PC-9 (cell line): ENCODE results near the gene DNAJC16. TPM values are rescaled to one million over a fixed set of nuclear protein-coding genes. Genes with fewer than 3 reads are reported as not detected.

Experiments used
- BruUV-seq: library from RNA; stranded (reverse); fragments of 400-500 nt; replicated peaks from 2 replicates; lab custom pipeline; 2021; lab: Mats Ljungman, UMichigan
- CTCF ChIA-PET: fragments of 300-600 bp; sonication (Branson Sonifier 250); formaldehyde crosslinking; loops from one replicate; lab custom pipeline; 2022; ENCODE audit warnings: antibody characterized with exemption; lab: Charles Lee
- POLR2A ChIA-PET: fragments of 300-600 bp; sonication (Branson Sonifier 250); formaldehyde crosslinking; loops from one replicate; lab custom pipeline; 2022; ENCODE audit warnings: antibody characterized with exemption; ENCODE audit not compliant: unreplicated experiment; lab: Charles Lee
- DNase-seq, 2 experiments: peaks; one replicate each; pipeline versions ENCODE4 v3.0.0 to v3.0.0-alpha.2; 2015 to 2022; ENCODE audit warnings: mixed read lengths in 1 of 2
- H2AFZ ChIP-seq: fragments of 200-600 bp; sonication (generic); 2 replicates; pipeline ENCODE4 v1.8.1; 2017; ENCODE audit warnings: antibody characterized with exemption
- H3F3A ChIP-seq: fragments of 200-600 bp; sonication (generic); 2 replicates; pipeline ENCODE4 v1.8.1; 2017; ENCODE audit warnings: antibody characterized with exemption, mild to moderate bottlenecking, low read depth; ENCODE audit not compliant: insufficient read depth
- H3K27ac ChIP-seq: fragments of 200-600 bp; sonication (generic); 2 replicates; pipeline ENCODE4 v1.6.1; 2016; ENCODE audit warnings: mixed run types
- H3K27me3 ChIP-seq: fragments of 200-600 bp; sonication (generic); 2 replicates; pipeline ENCODE4 v1.6.1; 2016; ENCODE audit warnings: low read depth, mixed run types; ENCODE audit not compliant: insufficient read depth
- H3K36me3 ChIP-seq: fragments of 200-600 bp; sonication (generic); 2 replicates; pipeline ENCODE4 v1.6.1; 2016; ENCODE audit warnings: low read depth, mixed run types
- H3K4me1 ChIP-seq: fragments of 200-600 bp; sonication (generic); replicated peaks from 2 replicates; pipeline ENCODE4 v1.6.1; 2016; ENCODE audit warnings: mixed run types; ENCODE audit not compliant: insufficient read depth
- H3K4me2 ChIP-seq: fragments of 200-600 bp; sonication (generic); 2 replicates; pipeline ENCODE4 v1.6.1; 2017; ENCODE audit warnings: mixed run types
- H3K4me3 ChIP-seq: fragments of 200-600 bp; sonication (generic); 2 replicates; pipeline ENCODE4 v1.6.1; 2016; ENCODE audit warnings: mixed run types
- H3K79me2 ChIP-seq: fragments of 200-600 bp; sonication (generic); 2 replicates; pipeline ENCODE4 v1.6.1; 2017; ENCODE audit warnings: low read depth, mixed run types
- H3K9me2 ChIP-seq: fragments of 200-600 bp; sonication (generic); 2 replicates; pipeline ENCODE4 v1.8.1; 2017; ENCODE audit warnings: mild to moderate bottlenecking; ENCODE audit not compliant: insufficient read depth
- H3K9me3 ChIP-seq: fragments of 200-600 bp; sonication (generic); 2 replicates; pipeline ENCODE4 v1.8.1; 2016; ENCODE audit warnings: low read depth; ENCODE audit not compliant: insufficient read depth
- H4K20me1 ChIP-seq: fragments of 200-600 bp; sonication (generic); 2 replicates; pipeline ENCODE4 v1.8.1; 2017; ENCODE audit not compliant: insufficient read depth
- CTCF ChIP-seq: fragments of 200-600 bp; sonication (generic); conservative IDR thresholded peaks from 2 replicates; pipeline ENCODE4 v1.6.1; 2017; ENCODE audit warnings: mixed run types, antibody characterized with exemption, mild to moderate bottlenecking, moderate library complexity
- EZH2 ChIP-seq: fragments of 200-600 bp; sonication (generic); IDR thresholded peaks from 2 replicates; pipeline ENCODE4 v1.8.0; 2017; ENCODE audit warnings: antibody characterized with exemption, low read depth
- intact Hi-C: fragments of 100-400 bp; cut with micrococcal nuclease; formaldehyde crosslinking; loops from one replicate; pipeline ENCODE4 v1.10.0; 2022; ENCODE audit not compliant: unreplicated experiment
- total RNA-seq: library from RNA; stranded (reverse); gene quantifications from 2 replicates; pipeline ENCODE4 v1.2.3, GENCODE V29; 2021

The DNAJC16 gene
- total RNA-seq, 1 experiment from 2014 or later = 18.8 TPM

- H3K27ac ChIP-seq = no peak overlapping the region
- intact Hi-C loops = no loop called here
- H3K9me3 ChIP-seq = no peaks in the 10 kb centered on the region
- no peak for DNase-seq
- BruUV-seq = no TSS peak
- no peaks in the 10 kb centered on the region for H3K9me2 ChIP-seq
- H2AFZ ChIP-seq = no peak overlapping the region
- ChIA-PET POLR2A (no interaction called here), CTCF (no interaction called here)
- H3K36me3 ChIP-seq = no peaks in the 10 kb centered on the region
- peaks cover 4% of the 10 kb centered on the region; the same call in 1 of the 2 replicates for H3K79me2 ChIP-seq
- no peak overlapping the region for H3K4me3 ChIP-seq
- no peaks in the 10 kb centered on the region for H3K27me3 ChIP-seq
- 0 out of 2 replicates have a peak, but pooled peaks cover 5% of the 10 kb centered on the region for H3F3A ChIP-seq
- TF ChIP-seq EZH2 (no peak), CTCF (no peak)
- 0 out of 2 replicates have a peak, but pooled peaks cover 10% of the 10 kb centered on the region for H3K4me1 ChIP-seq
- H4K20me1 ChIP-seq = no peaks in the 10 kb centered on the region
- no peak overlapping the region for H3K4me2 ChIP-seq
These were observed 79.0 kb downstream of the DNAJC16 start for GRCh38 chr1:15605398-15606383.

GRCh38 chr1:15609631-15610030 is 83.0 kb downstream of the DNAJC16 start:
- Histone ChIP-seq H3K36me3 (no peaks in the 10 kb centered on the region), H3K27ac (no peak overlapping the region), H3K4me3 (no peak overlapping the region), H3K9me3 (no peaks in the 10 kb centered on the region), H2AFZ (no peak overlapping the region), H3K79me2 (no peaks in the 10 kb centered on the region), H3K4me2 (no peak overlapping the region), H3F3A (no peaks in the 10 kb centered on the region), H4K20me1 (no peaks in the 10 kb centered on the region), H3K9me2 (no peaks in the 10 kb centered on the region), H3K27me3 (no peaks in the 10 kb centered on the region), H3K4me1 (no peaks in the 10 kb centered on the region)
- no TSS peak for BruUV-seq
- CTCF ChIA-PET = no interaction called here
- POLR2A ChIA-PET = no interaction called here
- intact Hi-C loops = no loop called here
- DNase-seq = no peak
- no peak for TF ChIP-seq CTCF
- no peak for TF ChIP-seq EZH2

- H3K4me3 ChIP-seq = no peak overlapping the region
- BruUV-seq = no TSS peak
- H3K9me2 ChIP-seq = no peaks in the 10 kb centered on the region
- TF ChIP-seq EZH2 (no peak), CTCF (no peak)
- no peak for DNase-seq
- H3K27me3 ChIP-seq = no peaks in the 10 kb centered on the region
- POLR2A ChIA-PET = no interaction called here
- intact Hi-C loops = no loop called here
- H4K20me1 ChIP-seq = no peaks in the 10 kb centered on the region
- no peaks in the 10 kb centered on the region for H3F3A ChIP-seq
- H3K27ac ChIP-seq = no peak overlapping the region
- no peaks in the 10 kb centered on the region for H3K4me1 ChIP-seq
- no peaks in the 10 kb centered on the region for H3K36me3 ChIP-seq
- H2AFZ ChIP-seq = no peak overlapping the region
- H3K4me2 ChIP-seq = no peak overlapping the region
- no peaks in the 10 kb centered on the region for H3K9me3 ChIP-seq
- no peaks in the 10 kb centered on the region for H3K79me2 ChIP-seq
- CTCF ChIA-PET = no interaction called here
These were observed 83.5 kb downstream of the DNAJC16 start for GRCh38 chr1:15610167-15610566.
